NCI-H82 treated with DMSO at 0.1 percent for 48 hours (cell line): ENCODE data around the gene SCN9A.
A peak's percentile ranks its signal among the peaks of the same experiment; 100 is the strongest.
"Not testable (repeated sequence)": the region's sequence is repeated elsewhere in the genome, so short reads cannot be mapped to it uniquely, and the experiment has no call there.

Source experiments
- DNase-seq: peaks from one replicate; lab custom pipeline; 2025; ENCODE audit not compliant: unreplicated experiment; lab: John Stamatoyannopoulos, UW

Gene SCN9A

GRCh38 chr2:166375736-166376487 is at the start of gene SCN9A:
Gene SCN9A (minus strand): TSS chr2:166375944. CDS start chr2:166311756, 64,188 bp downstream.
- DNase-seq, result peak; percentile 65

- DNase-seq, result no peak
Measured at GRCh38 chr2:166424841-166425240, 49.1 kb upstream of the SCN9A start.

GRCh38 chr2:166419616-166419934 is 43.8 kb upstream of the SCN9A start:
- peak; percentile 8 for DNase-seq

- DNase-seq, result no peak
Measured at GRCh38 chr2:166418853-166419615, 43.3 kb upstream of the SCN9A start.

GRCh38 chr2:166417669-166418068 is 41.9 kb upstream of the SCN9A start:
- DNase-seq, result no peak

- no peak for DNase-seq
Measured at GRCh38 chr2:166413255-166413654, 37.5 kb upstream of the SCN9A start.

GRCh38 chr2:166411473-166412230 is 35.9 kb upstream of the SCN9A start:
- no peak for DNase-seq

- DNase-seq, result no peak
Measured at GRCh38 chr2:166410828-166411472, 35.2 kb upstream of the SCN9A start.

- DNase-seq, result not testable (repeated sequence)
Measured at GRCh38 chr2:166407746-166408145, 32.0 kb upstream of the SCN9A start.

- DNase-seq, result no peak
Measured at GRCh38 chr2:166406374-166406773, 30.6 kb upstream of the SCN9A start.

GRCh38 chr2:166405569-166405926 is 29.8 kb upstream of the SCN9A start:
- DNase-seq, result no peak

GRCh38 chr2:166404831-166405568 is 29.3 kb upstream of the SCN9A start:
- no peak for DNase-seq

- no peak for DNase-seq
Measured at GRCh38 chr2:166394245-166394644, 18.5 kb upstream of the SCN9A start.

GRCh38 chr2:166393008-166393407 is 17.3 kb upstream of the SCN9A start:
- DNase-seq, result no peak

- DNase-seq, result no peak
Measured at GRCh38 chr2:166388481-166389070, 12.8 kb upstream of the SCN9A start.

- DNase-seq, result no peak
Measured at GRCh38 chr2:166385313-166385712, 9.6 kb upstream of the SCN9A start.

GRCh38 chr2:166384774-166385173 is 9.0 kb upstream of the SCN9A start:
- no peak for DNase-seq

GRCh38 chr2:166382448-166382847 is 6.7 kb upstream of the SCN9A start:
- DNase-seq, result no peak

- no peak for DNase-seq
Measured at GRCh38 chr2:166380615-166381014, 4.9 kb upstream of the SCN9A start.

- DNase-seq, result no peak
Measured at GRCh38 chr2:166376873-166377272, 1.1 kb upstream of the SCN9A start.
